ENCODE data around the gene C17orf75. TPM values are rescaled to one million over a fixed set of nuclear protein-coding genes. Genes with fewer than 3 reads are reported as not detected.

C17orf75 gene
- total and polyA plus RNA-seq, 2 experiments from 2014 or later: 35.9 to 43.3 TPM

DNA sequence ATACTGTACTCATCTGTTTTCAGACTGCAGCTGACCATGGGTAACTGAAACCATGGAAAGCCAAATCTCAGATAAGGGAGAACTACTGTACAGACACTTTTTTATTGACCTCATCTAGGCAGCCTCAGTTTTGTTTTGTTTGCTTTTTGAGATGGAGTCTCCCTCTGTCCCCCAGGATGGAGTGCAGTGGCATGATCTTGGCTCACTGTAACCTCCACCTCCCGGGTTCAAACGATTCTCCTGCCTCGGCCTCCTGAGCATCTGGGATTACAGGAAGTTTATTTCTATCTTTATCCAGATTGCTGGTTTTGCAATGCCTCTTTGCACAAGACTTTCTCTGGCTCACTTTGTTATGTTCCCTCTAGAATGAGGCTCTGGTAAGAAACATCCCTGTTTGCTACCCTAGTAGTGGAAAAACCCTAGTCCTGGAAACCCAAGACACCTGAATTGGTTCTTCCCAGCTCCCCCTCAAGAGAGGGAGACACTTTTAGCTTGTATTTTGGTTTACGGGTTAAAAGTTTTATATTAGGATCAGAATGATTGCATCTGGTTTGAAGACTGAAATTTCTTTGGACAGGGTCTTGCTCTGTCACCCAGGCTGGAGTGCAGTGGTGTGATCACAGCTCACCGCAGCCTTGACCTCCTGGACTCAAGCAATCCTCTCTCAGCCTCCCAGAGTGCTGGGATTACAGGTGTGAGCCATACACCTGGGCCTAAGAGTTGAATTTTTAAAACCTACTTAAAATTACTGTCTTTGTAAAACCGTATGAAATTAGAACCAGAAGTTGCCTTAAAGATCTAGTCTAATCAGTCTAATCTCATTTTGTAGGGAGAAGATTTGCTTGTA, 46.9 kb upstream of the C17orf75 start:
- H3K4me2 ChIP-seq: no peak overlapping the region
- H3K27me3 ChIP-seq (ENCODE audit: insufficient read depth): no peaks in the 10 kb centered on the region
- Mint-ChIP-seq H3K4me1 (no peaks in the 10 kb centered on the region), H3K36me3 (ENCODE audit: low read depth) (peaks cover 6% of the 10 kb centered on the region; the same call in 1 of the 3 replicates), H3K9me3 (no peaks in the 10 kb centered on the region), H3K4me3 (no peak overlapping the region), H3K27me3 (ENCODE audit: insufficient read depth, low read depth, poor library complexity) (peaks cover 5% of the 10 kb centered on the region), H3K27ac (no peak overlapping the region)
- DNase-seq (ENCODE audit: low spot score): no peak
- TF ChIP-seq, protein P1, sequence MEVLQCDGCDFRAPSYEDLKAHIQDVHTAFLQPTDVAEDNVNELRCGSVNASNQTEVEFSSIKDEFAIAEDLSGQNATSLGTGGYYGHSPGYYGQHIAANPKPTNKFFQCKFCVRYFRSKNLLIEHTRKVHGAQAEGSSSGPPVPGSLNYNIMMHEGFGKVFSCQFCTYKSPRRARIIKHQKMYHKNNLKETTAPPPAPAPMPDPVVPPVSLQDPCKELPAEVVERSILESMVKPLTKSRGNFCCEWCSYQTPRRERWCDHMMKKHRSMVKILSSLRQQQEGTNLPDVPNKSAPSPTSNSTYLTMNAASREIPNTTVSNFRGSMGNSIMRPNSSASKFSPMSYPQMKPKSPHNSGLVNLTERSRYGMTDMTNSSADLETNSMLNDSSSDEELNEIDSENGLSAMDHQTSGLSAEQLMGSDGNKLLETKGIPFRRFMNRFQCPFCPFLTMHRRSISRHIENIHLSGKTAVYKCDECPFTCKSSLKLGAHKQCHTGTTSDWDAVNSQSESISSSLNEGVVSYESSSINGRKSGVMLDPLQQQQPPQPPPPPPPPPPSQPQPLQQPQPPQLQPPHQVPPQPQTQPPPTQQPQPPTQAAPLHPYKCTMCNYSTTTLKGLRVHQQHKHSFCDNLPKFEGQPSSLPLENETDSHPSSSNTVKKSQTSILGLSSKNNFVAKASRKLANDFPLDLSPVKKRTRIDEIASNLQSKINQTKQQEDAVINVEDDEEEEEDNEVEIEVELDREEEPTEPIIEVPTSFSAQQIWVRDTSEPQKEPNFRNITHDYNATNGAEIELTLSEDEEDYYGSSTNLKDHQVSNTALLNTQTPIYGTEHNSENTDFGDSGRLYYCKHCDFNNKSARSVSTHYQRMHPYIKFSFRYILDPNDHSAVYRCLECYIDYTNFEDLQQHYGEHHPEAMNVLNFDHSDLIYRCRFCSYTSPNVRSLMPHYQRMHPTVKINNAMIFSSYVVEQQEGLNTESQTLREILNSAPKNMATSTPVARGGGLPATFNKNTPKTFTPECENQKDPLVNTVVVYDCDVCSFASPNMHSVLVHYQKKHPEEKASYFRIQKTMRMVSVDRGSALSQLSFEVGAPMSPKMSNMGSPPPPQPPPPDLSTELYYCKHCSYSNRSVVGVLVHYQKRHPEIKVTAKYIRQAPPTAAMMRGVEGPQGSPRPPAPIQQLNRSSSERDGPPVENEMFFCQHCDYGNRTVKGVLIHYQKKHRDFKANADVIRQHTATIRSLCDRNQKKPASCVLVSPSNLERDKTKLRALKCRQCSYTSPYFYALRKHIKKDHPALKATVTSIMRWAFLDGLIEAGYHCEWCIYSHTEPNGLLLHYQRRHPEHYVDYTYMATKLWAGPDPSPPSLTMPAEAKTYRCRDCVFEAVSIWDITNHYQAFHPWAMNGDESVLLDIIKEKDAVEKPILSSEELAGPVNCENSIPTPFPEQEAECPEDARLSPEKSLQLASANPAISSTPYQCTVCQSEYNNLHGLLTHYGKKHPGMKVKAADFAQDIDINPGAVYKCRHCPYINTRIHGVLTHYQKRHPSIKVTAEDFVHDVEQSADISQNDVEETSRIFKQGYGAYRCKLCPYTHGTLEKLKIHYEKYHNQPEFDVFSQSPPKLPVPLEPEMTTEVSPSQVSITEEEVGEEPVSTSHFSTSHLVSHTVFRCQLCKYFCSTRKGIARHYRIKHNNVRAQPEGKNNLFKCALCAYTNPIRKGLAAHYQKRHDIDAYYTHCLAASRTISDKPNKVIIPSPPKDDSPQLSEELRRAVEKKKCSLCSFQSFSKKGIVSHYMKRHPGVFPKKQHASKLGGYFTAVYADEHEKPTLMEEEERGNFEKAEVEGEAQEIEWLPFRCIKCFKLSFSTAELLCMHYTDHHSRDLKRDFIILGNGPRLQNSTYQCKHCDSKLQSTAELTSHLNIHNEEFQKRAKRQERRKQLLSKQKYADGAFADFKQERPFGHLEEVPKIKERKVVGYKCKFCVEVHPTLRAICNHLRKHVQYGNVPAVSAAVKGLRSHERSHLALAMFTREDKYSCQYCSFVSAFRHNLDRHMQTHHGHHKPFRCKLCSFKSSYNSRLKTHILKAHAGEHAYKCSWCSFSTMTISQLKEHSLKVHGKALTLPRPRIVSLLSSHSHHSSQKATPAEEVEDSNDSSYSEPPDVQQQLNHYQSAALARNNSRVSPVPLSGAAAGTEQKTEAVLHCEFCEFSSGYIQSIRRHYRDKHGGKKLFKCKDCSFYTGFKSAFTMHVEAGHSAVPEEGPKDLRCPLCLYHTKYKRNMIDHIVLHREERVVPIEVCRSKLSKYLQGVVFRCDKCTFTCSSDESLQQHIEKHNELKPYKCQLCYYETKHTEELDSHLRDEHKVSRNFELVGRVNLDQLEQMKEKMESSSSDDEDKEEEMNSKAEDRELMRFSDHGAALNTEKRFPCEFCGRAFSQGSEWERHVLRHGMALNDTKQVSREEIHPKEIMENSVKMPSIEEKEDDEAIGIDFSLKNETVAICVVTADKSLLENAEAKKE (CRISPR knock-in tag; IDR thresholded peaks at IDR 0.05): no peak
- TF ChIP-seq, protein P2, sequence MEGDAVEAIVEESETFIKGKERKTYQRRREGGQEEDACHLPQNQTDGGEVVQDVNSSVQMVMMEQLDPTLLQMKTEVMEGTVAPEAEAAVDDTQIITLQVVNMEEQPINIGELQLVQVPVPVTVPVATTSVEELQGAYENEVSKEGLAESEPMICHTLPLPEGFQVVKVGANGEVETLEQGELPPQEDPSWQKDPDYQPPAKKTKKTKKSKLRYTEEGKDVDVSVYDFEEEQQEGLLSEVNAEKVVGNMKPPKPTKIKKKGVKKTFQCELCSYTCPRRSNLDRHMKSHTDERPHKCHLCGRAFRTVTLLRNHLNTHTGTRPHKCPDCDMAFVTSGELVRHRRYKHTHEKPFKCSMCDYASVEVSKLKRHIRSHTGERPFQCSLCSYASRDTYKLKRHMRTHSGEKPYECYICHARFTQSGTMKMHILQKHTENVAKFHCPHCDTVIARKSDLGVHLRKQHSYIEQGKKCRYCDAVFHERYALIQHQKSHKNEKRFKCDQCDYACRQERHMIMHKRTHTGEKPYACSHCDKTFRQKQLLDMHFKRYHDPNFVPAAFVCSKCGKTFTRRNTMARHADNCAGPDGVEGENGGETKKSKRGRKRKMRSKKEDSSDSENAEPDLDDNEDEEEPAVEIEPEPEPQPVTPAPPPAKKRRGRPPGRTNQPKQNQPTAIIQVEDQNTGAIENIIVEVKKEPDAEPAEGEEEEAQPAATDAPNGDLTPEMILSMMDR (conservative IDR thresholded peaks at IDR 0.05; ENCODE audit: low read depth in 2 of 2): no peak
- TF ChIP-seq JUNB (IDR thresholded peaks at IDR 0.05; ENCODE audit: unreplicated experiment) (no peak), EZH2phosphoT487 (IDR thresholded peaks at IDR 0.05; ENCODE audit: unreplicated experiment) (no peak), EZH2 (IDR thresholded peaks at IDR 0.05; ENCODE audit: low read depth, unreplicated experiment) (no peak), POLR2AphosphoS5 (IDR thresholded peaks at IDR 0.05; ENCODE audit: low read depth) (no peak), STAT1 (IDR thresholded peaks at IDR 0.05; ENCODE audit: unreplicated experiment) (no peak), CREB1 (CRISPR knock-in tag; IDR thresholded peaks at IDR 0.05; ENCODE audit: low read depth) (no peak), ZNF331 (CRISPR knock-in tag; IDR thresholded peaks at IDR 0.05; ENCODE audit: low read depth) (no peak), ZNF114 (CRISPR knock-in tag; IDR thresholded peaks at IDR 0.05) (no peak), REST (IDR thresholded peaks at IDR 0.05; ENCODE audit: unreplicated experiment) (no peak), NANOG (IDR thresholded peaks at IDR 0.05; ENCODE audit: borderline replicate concordance) (no peak)
- TF ChIP-seq, protein P3, sequence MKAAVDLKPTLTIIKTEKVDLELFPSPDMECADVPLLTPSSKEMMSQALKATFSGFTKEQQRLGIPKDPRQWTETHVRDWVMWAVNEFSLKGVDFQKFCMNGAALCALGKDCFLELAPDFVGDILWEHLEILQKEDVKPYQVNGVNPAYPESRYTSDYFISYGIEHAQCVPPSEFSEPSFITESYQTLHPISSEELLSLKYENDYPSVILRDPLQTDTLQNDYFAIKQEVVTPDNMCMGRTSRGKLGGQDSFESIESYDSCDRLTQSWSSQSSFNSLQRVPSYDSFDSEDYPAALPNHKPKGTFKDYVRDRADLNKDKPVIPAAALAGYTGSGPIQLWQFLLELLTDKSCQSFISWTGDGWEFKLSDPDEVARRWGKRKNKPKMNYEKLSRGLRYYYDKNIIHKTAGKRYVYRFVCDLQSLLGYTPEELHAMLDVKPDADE (IDR thresholded peaks at IDR 0.05): no peak
- no peak overlapping the region for H3K4me3 ChIP-seq
- H3K36me3 ChIP-seq (ENCODE audit: insufficient read depth): no peaks in the 10 kb centered on the region
- H3K9me2 ChIP-seq (ENCODE audit: insufficient read depth): no peaks in the 10 kb centered on the region
- H2AFZ ChIP-seq: no peak overlapping the region
- H3K79me2 ChIP-seq (replicated peaks; ENCODE audit: insufficient read depth): no peaks in the 10 kb centered on the region
- peaks cover 5% of the 10 kb centered on the region for H4K20me1 ChIP-seq (replicated peaks; ENCODE audit: insufficient read depth)
- ATAC-seq: no peak
- 0 out of 2 replicates have a peak overlapping the region, but pooled peaks have one; percentile 27 for H3K27ac ChIP-seq (ENCODE audit: low read depth)
- peaks cover 7% of the 10 kb centered on the region; the same call in 1 of the 2 replicates for H3F3A ChIP-seq (replicated peaks; ENCODE audit: low read depth)
- no peaks in the 10 kb centered on the region for H3K4me1 ChIP-seq (ENCODE audit: insufficient read depth)
